Prostate gland (tissue), 2 donors: Measurements from ENCODE around the gene CT47C1.

Experiments
- CTCF ChIP-seq, 4 experiments: fragments of 200-600 bp in 2 of 4; fragments of 450-650 bp in 2 of 4; sonication (generic) in 2 of 4; IDR thresholded peaks; 1 replicate in 3 of 4; 2 replicates in 1 of 4; pipeline ENCODE4 v1.5.1; 2016 to 2019; ENCODE audit warnings: antibody characterized with exemption in 4 of 4, mild to moderate bottlenecking in 2 of 4, moderate library complexity in 2 of 4
- POLR2A ChIP-seq: fragments of 450-650 bp; IDR thresholded peaks from one replicate; pipeline ENCODE4 v1.6.1; 2016; ENCODE audit warnings: antibody characterized with exemption, mild to moderate bottlenecking
- POLR2AphosphoS5 ChIP-seq: sonication (generic); formaldehyde crosslinking; IDR thresholded peaks from one replicate; pipeline ENCODE4 v1.6.1; 2017; ENCODE audit warnings: antibody characterized with exemption

- TF ChIP-seq CTCF (IDR thresholded peaks at IDR 0.05), result no peak
- TF ChIP-seq POLR2AphosphoS5, result no peak
- no peak for TF ChIP-seq POLR2A
Measured at GRCh38 chrX:119040432-119040831, 32.4 kb upstream of the CT47C1 start.
